Gastrocnemius medialis (tissue), 4 donors: Measurements from ENCODE around the gene LUZP2.

Source experiments
- CTCF ChIP-seq, 5 experiments: fragments of 450-650 bp in 3 of 5; fragments of 200-600 bp in 2 of 5; sonication (generic) in 2 of 5; IDR thresholded peaks in 4 of 5; conservative IDR thresholded peaks in 1 of 5; 1 replicate in 4 of 5; 2 replicates in 1 of 5; pipeline ENCODE4 v1.5.1; 2016 to 2019; ENCODE audit warnings: antibody characterized with exemption in 5 of 5, mild to moderate bottlenecking in 3 of 5, moderate library complexity in 3 of 5
- POLR2A ChIP-seq, 2 donors: fragments of 450-650 bp; IDR thresholded peaks; one replicate each; pipeline ENCODE4 v1.6.1; 2017; ENCODE audit warnings: antibody characterized with exemption in 2 of 2, mild to moderate bottlenecking in 2 of 2, moderate library complexity in 2 of 2

- TF ChIP-seq POLR2A (IDR thresholded peaks at IDR 0.05) (no peak), CTCF (IDR thresholded peaks at IDR 0.05 in 4 of 5, conservative IDR thresholded peaks at IDR 0.05 in 1 of 5) (no peak)
Measured at GRCh38 chr11:24859801-24860300, 363.0 kb downstream of the LUZP2 start.
